OCI-LY3 (cell line): Measurements from ENCODE around the gene PLVAP.

Experiments
- EZH2phosphoT487 ChIP-seq: fragments of 200-600 bp; shearing (Covaris generic); IDR thresholded peaks from 2 replicates; pipeline ENCODE4 v1.6.1; 2018; ENCODE audit warnings: antibody characterized with exemption, mixed run types, low read depth
- TF ChIP-seq, protein P1 (sequence below): fragments of 200-600, 300-600 bp; sonication (generic); IDR thresholded peaks from 2 replicates; pipeline ENCODE4 v1.5.1; 2014; ENCODE audit warnings: antibody characterized with exemption, low read length, low read depth

DNA sequence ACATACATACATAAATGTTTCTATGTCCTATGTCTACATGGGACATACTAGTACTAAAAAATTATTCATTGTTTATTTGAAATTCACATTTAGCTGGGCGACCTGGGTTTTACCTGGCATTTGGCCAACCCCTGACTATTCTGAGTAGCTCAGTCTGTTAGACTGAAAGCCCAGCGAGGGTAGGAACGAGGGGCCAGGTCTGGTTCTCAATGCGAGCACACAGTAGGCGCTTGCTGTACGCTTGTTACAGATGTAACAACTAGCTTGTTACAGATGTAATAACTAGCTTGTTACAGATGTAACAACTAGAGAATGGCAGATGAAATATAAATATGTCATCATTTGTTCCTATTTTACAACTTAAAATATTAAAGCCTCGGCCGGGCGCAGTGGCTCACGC lies 41.6 kb downstream of the PLVAP start:
- TF ChIP-seq, protein P1, sequence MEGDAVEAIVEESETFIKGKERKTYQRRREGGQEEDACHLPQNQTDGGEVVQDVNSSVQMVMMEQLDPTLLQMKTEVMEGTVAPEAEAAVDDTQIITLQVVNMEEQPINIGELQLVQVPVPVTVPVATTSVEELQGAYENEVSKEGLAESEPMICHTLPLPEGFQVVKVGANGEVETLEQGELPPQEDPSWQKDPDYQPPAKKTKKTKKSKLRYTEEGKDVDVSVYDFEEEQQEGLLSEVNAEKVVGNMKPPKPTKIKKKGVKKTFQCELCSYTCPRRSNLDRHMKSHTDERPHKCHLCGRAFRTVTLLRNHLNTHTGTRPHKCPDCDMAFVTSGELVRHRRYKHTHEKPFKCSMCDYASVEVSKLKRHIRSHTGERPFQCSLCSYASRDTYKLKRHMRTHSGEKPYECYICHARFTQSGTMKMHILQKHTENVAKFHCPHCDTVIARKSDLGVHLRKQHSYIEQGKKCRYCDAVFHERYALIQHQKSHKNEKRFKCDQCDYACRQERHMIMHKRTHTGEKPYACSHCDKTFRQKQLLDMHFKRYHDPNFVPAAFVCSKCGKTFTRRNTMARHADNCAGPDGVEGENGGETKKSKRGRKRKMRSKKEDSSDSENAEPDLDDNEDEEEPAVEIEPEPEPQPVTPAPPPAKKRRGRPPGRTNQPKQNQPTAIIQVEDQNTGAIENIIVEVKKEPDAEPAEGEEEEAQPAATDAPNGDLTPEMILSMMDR = no peak
- no peak for TF ChIP-seq EZH2phosphoT487
